A673 (cell line): ENCODE results near the gene C13orf46. TPM values are rescaled to one million over a fixed set of nuclear protein-coding genes. Genes with fewer than 3 reads are reported as not detected.

ENCODE experiments used
- BruUV-seq: library from RNA; stranded (reverse); fragments of 400-500 nt; replicated peaks from 2 replicates; lab custom pipeline; 2021; lab: Mats Ljungman, UMichigan
- CTCF ChIA-PET: fragments of 300-600 bp; sonication (Branson Sonifier 250); formaldehyde crosslinking; loops from one replicate; lab custom pipeline; 2022; ENCODE audit warnings: antibody characterized with exemption; lab: Charles Lee
- POLR2A ChIA-PET: fragments of 300-600 bp; sonication (Branson Sonifier 250); formaldehyde crosslinking; loops from one replicate; lab custom pipeline; 2022; ENCODE audit warnings: antibody characterized with exemption; ENCODE audit not compliant: low non-redundant PET; lab: Charles Lee
- DNase-seq: peaks from one replicate; pipeline ENCODE4 v3.0.0-alpha.2; 2015; ENCODE audit warnings: low spot score
- H3K27ac ChIP-seq: fragments of 200-600 bp; sonication (generic); 2 replicates; pipeline ENCODE4 v1.5.1; 2016; ENCODE audit warnings: mixed run types, low read depth, mild to moderate bottlenecking, mixed read lengths, antibody characterized with exemption, low read length; ENCODE audit not compliant: poor library complexity, severe bottlenecking
- H3K27me3 ChIP-seq: fragments of 200-600 bp; sonication (generic); replicated peaks from 2 replicates; pipeline ENCODE4 v1.6.1; 2017; ENCODE audit warnings: mixed run types, low read depth, mild to moderate bottlenecking, mixed read lengths, antibody characterized with exemption, low read length; ENCODE audit not compliant: insufficient read depth, poor library complexity
- H3K36me3 ChIP-seq: fragments of 200-600 bp; sonication (generic); 2 replicates; pipeline ENCODE4 v1.6.1; 2016; ENCODE audit warnings: mixed run types, mild to moderate bottlenecking, mixed read lengths, antibody characterized with exemption, low read length; ENCODE audit not compliant: insufficient read depth, poor library complexity, severe bottlenecking
- H3K4me1 ChIP-seq: fragments of 200-600 bp; sonication (generic); 2 replicates; pipeline ENCODE4 v1.6.1; 2017; ENCODE audit warnings: mixed run types, mild to moderate bottlenecking, mixed read lengths, antibody characterized with exemption, low read length; ENCODE audit not compliant: insufficient read depth, poor library complexity, severe bottlenecking
- H3K4me3 ChIP-seq: fragments of 200-600 bp; sonication (generic); 2 replicates; pipeline ENCODE4 v1.5.1; 2016; ENCODE audit warnings: low read depth, mixed run types, mild to moderate bottlenecking, mixed read lengths, low read length; ENCODE audit not compliant: poor library complexity, severe bottlenecking
- H3K9me3 ChIP-seq: fragments of 200-600 bp; sonication (generic); 2 replicates; pipeline ENCODE4 v1.6.1; 2016; ENCODE audit warnings: mixed run types, low read depth, mild to moderate bottlenecking, mixed read lengths, antibody characterized with exemption, low read length; ENCODE audit not compliant: poor library complexity, severe bottlenecking
- CTCF ChIP-seq: fragments of 300-800, 200-600 bp; sonication (generic); conservative IDR thresholded peaks from 2 replicates; pipeline ENCODE4 v1.5.1; 2017; ENCODE audit warnings: low read depth, mild to moderate bottlenecking, antibody characterized with exemption, low read length, moderate library complexity, mixed read lengths
- EZH2 ChIP-seq: fragments of 200-600 bp; sonication (generic); IDR thresholded peaks from 2 replicates; pipeline ENCODE4 v1.6.1; 2017; ENCODE audit warnings: borderline replicate concordance, low read depth, mild to moderate bottlenecking, mixed read lengths, antibody characterized with exemption, low read length; ENCODE audit not compliant: poor library complexity, severe bottlenecking
- intact Hi-C: fragments of 100-400 bp; cut with micrococcal nuclease; formaldehyde crosslinking; loops from one replicate; pipeline ENCODE4 v1.10.0; 2022; ENCODE audit not compliant: unreplicated experiment
- total RNA-seq: library from RNA; stranded (reverse); gene quantifications from 2 replicates; pipeline ENCODE4 v1.2.3, GENCODE V29; 2021

The C13orf46 gene
- total RNA-seq, 1 experiment from 2014 or later: 3.6 TPM

- peak; percentile 48 for DNase-seq
- Histone ChIP-seq H3K36me3 (no peaks in the 10 kb centered on the region), H3K4me3 (no peak overlapping the region), H3K27ac (no peak overlapping the region), H3K9me3 (no peaks in the 10 kb centered on the region), H3K4me1 (no peaks in the 10 kb centered on the region), H3K27me3 (no peaks in the 10 kb centered on the region)
- intact Hi-C loops: no loop called here
- CTCF ChIA-PET: no interaction called here
- no TSS peak for BruUV-seq
- POLR2A ChIA-PET: no interaction called here
- TF ChIP-seq CTCF (no peak), EZH2 (no peak)
Measured at GRCh38 chr13:114019367-114019766, 45.5 kb upstream of the C13orf46 start.

GRCh38 chr13:114018461-114019055 is 44.7 kb upstream of the C13orf46 start:
- CTCF ChIA-PET: no interaction called here
- BruUV-seq: no TSS peak
- Histone ChIP-seq H3K36me3 (no peaks in the 10 kb centered on the region), H3K9me3 (no peaks in the 10 kb centered on the region), H3K27me3 (no peaks in the 10 kb centered on the region), H3K4me1 (no peaks in the 10 kb centered on the region), H3K27ac (no peak overlapping the region), H3K4me3 (no peak overlapping the region)
- no peak for TF ChIP-seq EZH2
- TF ChIP-seq CTCF: no peak
- intact Hi-C loops: no loop called here
- no peak for DNase-seq
- POLR2A ChIA-PET: no interaction called here

GRCh38 chr13:114017966-114018365 is 44.1 kb upstream of the C13orf46 start:
- CTCF ChIA-PET: no interaction called here
- no peak overlapping the region for H3K4me3 ChIP-seq

More at GRCh38 chr13:114017966-114018365, 44.1 kb upstream of the C13orf46 start:
- DNase-seq: no peak
- BruUV-seq: no TSS peak
- POLR2A ChIA-PET: no interaction called here
- no peak overlapping the region for H3K27ac ChIP-seq
- H3K4me1 ChIP-seq: no peaks in the 10 kb centered on the region
- no peaks in the 10 kb centered on the region for H3K27me3 ChIP-seq
- H3K36me3 ChIP-seq: no peaks in the 10 kb centered on the region
- H3K9me3 ChIP-seq: no peaks in the 10 kb centered on the region
- TF ChIP-seq EZH2: no peak
- intact Hi-C loops: no loop called here
